Lung (tissue), 12 donors: ENCODE results near the gene OGT. TPM values are rescaled to one million over a fixed set of nuclear protein-coding genes. Genes with fewer than 3 reads are reported as not detected.

Source experiments
- ATAC-seq: fragments of 200-7000 bp; cut with Tn5 transposase; one replicate; pipeline ENCODE4 v1.9.1; 2020; ENCODE audit warnings: moderate number of reproducible peaks; ENCODE audit not compliant: insufficient read depth, low FRiP score
- DNase-seq, 3 donors: peaks; one replicate each; pipeline ENCODE4 v3.0.0-alpha.2; 2013 to 2017
- H3K27ac ChIP-seq, 2 donors: one replicate each; pipeline ENCODE4 v1.5.1; 2013; ENCODE audit warnings: mild to moderate bottlenecking in 2 of 2, moderate library complexity in 2 of 2, control low read depth in 1 of 2, inconsistent platforms in 1 of 2, low read depth in 1 of 2, low read length in 1 of 2
- H3K27me3 ChIP-seq, 3 donors: one replicate each; pipeline ENCODE4 v1.5.1; 2013; ENCODE audit warnings: low read length in 2 of 3; ENCODE audit not compliant: control insufficient read depth in 3 of 3, insufficient read depth in 3 of 3
- H3K36me3 ChIP-seq, 4 donors: one replicate each; pipeline ENCODE4 v1.5.1; 2013; ENCODE audit warnings: low read length in 4 of 4, mild to moderate bottlenecking in 1 of 4, moderate library complexity in 1 of 4; ENCODE audit not compliant: control insufficient read depth in 4 of 4, insufficient read depth in 4 of 4
- H3K4me1 ChIP-seq, 5 donors: one replicate each; pipeline ENCODE4 v1.5.1; 2013; ENCODE audit warnings: low read length in 5 of 5, mild to moderate bottlenecking in 2 of 5, moderate library complexity in 1 of 5; ENCODE audit not compliant: control insufficient read depth in 5 of 5, insufficient read depth in 5 of 5
- H3K4me3 ChIP-seq: one replicate; pipeline ENCODE4 v1.5.1; 2013; ENCODE audit warnings: mild to moderate bottlenecking, control low read depth, moderate library complexity
- H3K9ac ChIP-seq, 2 donors: one replicate each; pipeline ENCODE4 v1.5.1; 2013; ENCODE audit warnings: low read length in 2 of 2, control low read depth in 1 of 2; ENCODE audit not compliant: insufficient read depth in 1 of 2
- H3K9me3 ChIP-seq, 4 donors: one replicate each; pipeline ENCODE4 v1.5.1; 2013; ENCODE audit warnings: low read length in 3 of 4, mild to moderate bottlenecking in 1 of 4, moderate library complexity in 1 of 4; ENCODE audit not compliant: control insufficient read depth in 4 of 4, insufficient read depth in 3 of 4
- CTCF ChIP-seq: IDR thresholded peaks from 2 replicates; pipeline ENCODE4 v1.5.1; 2012; ENCODE audit warnings: mild to moderate bottlenecking; ENCODE audit errors: control extremely low read depth, extremely low read depth
- WGBS, 2 donors: extraction: QIAGEN DNeasy Blood & Tissue Kit; methylation state at CpG; one replicate each; pipeline ENCODE4 v1.1.7; 2013; 5-methylcytosine and 5-hydroxymethylcytosine counted together
- polyA plus RNA-seq, 2 donors: library from polyadenylated mRNA; stranded (reverse); fragments of 200-250 nt; gene quantifications; one replicate each; pipeline ENCODE4 v1.2.1, GENCODE V29; 2013
- total RNA-seq, 2 donors: library from RNA; depleted of rRNA in 1 of 2; stranded (reverse); fragments of >200 nt in 1 of 2; gene quantifications; one replicate each; pipeline ENCODE4 v1.2.1, GENCODE V29; 2014 to 2021
- donor health status: control.
- donor health status: control.
- donor health status: Bipolar disorder and iron deficiency.
- donor health status: healthy.
- donor health status: DM: yes; HTN: yes; CAD: no.

The OGT gene
- total and polyA plus RNA-seq, 4 donors = 32.3 to 385 (median 72.8) TPM

- Histone ChIP-seq H3K4me1 (peaks cover 0 to 5% (median 0%) of the 10 kb centered on the region in 5 donors), H3K36me3 (peaks cover 0 to 21% (median 6%) of the 10 kb centered on the region in 4 donors), H3K9ac (no peak overlapping the region), H3K27me3 (no peaks in the 10 kb centered on the region), H3K4me3 (no peak overlapping the region), H3K27ac (no peak overlapping the region), H3K9me3 (peaks cover 0 to 8% (median 3%) of the 10 kb centered on the region in 4 donors)
- ATAC-seq (no peak), DNase-seq (no peak)
- no peak for TF ChIP-seq CTCF
- 90 to 95% methylated on average over 33 of the region's 33 CpGs for WGBS, 2 donors
Observed at GRCh38 chrX:71603618-71604017, 70.7 kb downstream of the OGT start.

DNA sequence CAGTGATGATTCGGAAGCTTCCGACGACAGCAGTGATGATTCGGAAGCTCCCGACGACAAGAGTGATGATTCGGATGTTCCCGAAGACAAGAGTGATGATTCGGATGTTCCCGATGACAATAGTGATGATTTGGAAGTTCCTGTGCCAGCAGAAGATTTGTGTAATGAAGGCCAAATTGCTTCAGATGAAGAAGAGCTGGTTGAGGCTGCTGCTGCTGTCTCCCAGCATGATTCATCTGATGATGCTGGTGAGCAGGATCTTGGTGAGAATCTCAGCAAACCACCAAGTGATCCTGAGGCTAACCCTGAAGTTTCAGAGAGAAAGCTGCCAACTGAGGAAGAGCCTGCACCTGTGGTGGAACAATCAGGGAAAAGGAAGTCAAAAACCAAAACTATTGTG lies 71.2 kb downstream of the OGT start:
- no peak for DNase-seq
- Histone ChIP-seq H3K4me3 (no peak overlapping the region), H3K27ac (no peak overlapping the region), H3K27me3 (no peaks in the 10 kb centered on the region), H3K4me1 (peaks cover 0 to 5% (median 0%) of the 10 kb centered on the region in 5 donors), H3K36me3 (peaks cover 0 to 21% (median 8%) of the 10 kb centered on the region in 4 donors), H3K9ac (no peak overlapping the region), H3K9me3 (peaks cover 0 to 8% (median 3%) of the 10 kb centered on the region in 4 donors)
- ATAC-seq = no peak
- WGBS, 2 donors = 94 to 96% methylated on average over 10 of the region's 10 CpGs
- TF ChIP-seq CTCF = no peak

GRCh38 chrX:71604796-71605568 lies 72.1 kb downstream of the OGT start:
- no peak for TF ChIP-seq CTCF
- WGBS, 2 donors = 88 to 95% methylated on average over 8 of the region's 8 CpGs
- H3K9ac ChIP-seq = no peak overlapping the region
- no peak for DNase-seq
- peaks cover 0 to 5% (median 0%) of the 10 kb centered on the region in 5 donors for H3K4me1 ChIP-seq
- no peaks in the 10 kb centered on the region for H3K27me3 ChIP-seq
- no peak overlapping the region for H3K4me3 ChIP-seq
- H3K27ac ChIP-seq = no peak overlapping the region
- H3K36me3 ChIP-seq = peaks cover 0 to 29% (median 9%) of the 10 kb centered on the region in 4 donors
- no peak for ATAC-seq
- peaks cover 0 to 8% (median 3%) of the 10 kb centered on the region in 4 donors for H3K9me3 ChIP-seq
